Effector memory CD4-positive, alpha-beta T cell (primary cell): ENCODE data around the gene TMX4.

ENCODE experiments used
- DNase-seq, 3 donors: peaks; one replicate each; pipeline ENCODE4 v3.0.0-alpha.2; 2020
- H3K27ac ChIP-seq: 2 replicates; pipeline ENCODE4 v1.7.0; 2013; ENCODE audit warnings: mild to moderate bottlenecking, low read length, moderate library complexity; ENCODE audit not compliant: insufficient read depth, poor library complexity, severe bottlenecking
- H3K27me3 ChIP-seq: replicated peaks from 2 replicates; pipeline ENCODE4 v1.7.0; 2013; ENCODE audit warnings: mild to moderate bottlenecking, low read length; ENCODE audit not compliant: insufficient read depth, control insufficient read depth, poor library complexity, severe bottlenecking
- H3K36me3 ChIP-seq: 2 replicates; pipeline ENCODE4 v1.7.0; 2013; ENCODE audit warnings: mild to moderate bottlenecking, low read length, moderate library complexity; ENCODE audit not compliant: control insufficient read depth, insufficient read depth
- H3K4me1 ChIP-seq: 2 replicates; pipeline ENCODE4 v1.7.0; 2013; ENCODE audit warnings: low read length, mild to moderate bottlenecking; ENCODE audit not compliant: control insufficient read depth, insufficient read depth, poor library complexity, severe bottlenecking
- H3K4me3 ChIP-seq: 2 replicates; pipeline ENCODE4 v1.7.0; 2013; ENCODE audit warnings: low read length, low read depth, mild to moderate bottlenecking; ENCODE audit not compliant: insufficient read depth, poor library complexity, severe bottlenecking
- H3K9me3 ChIP-seq: 2 replicates; pipeline ENCODE4 v1.7.0; 2013; ENCODE audit warnings: mild to moderate bottlenecking, low read length, moderate library complexity; ENCODE audit not compliant: control insufficient read depth
- total RNA-seq, 3 donors: gene quantifications; one replicate each; lab custom pipeline; 2026; lab: John Stamatoyannopoulos, UW

TMX4 gene
- total RNA-seq: 165 to 204 (median 170) reads per million in 3 donors

GRCh38 chr20:8019246-8019997, at the start of gene TMX4:
Gene TMX4 (minus strand): TSS chr20:8019761. CDS start chr20:8019613, 148 bp downstream.
- no peaks in the 10 kb centered on the region for H3K36me3 ChIP-seq
- H3K4me1 ChIP-seq: peaks cover 18% of the 10 kb centered on the region
- no peaks in the 10 kb centered on the region for H3K27me3 ChIP-seq
- DNase-seq: peak; percentile 79 to 86 (median 85)
- H3K27ac ChIP-seq: peak within 1 kb of the TSS; percentile 90
- H3K4me3 ChIP-seq: peak within 1 kb of the TSS; percentile 93
- H3K9me3 ChIP-seq: no peaks in the 10 kb centered on the region

GRCh38 chr20:8067082-8067481, 47.5 kb upstream of the TMX4 start:
- H3K4me3 ChIP-seq: no peak overlapping the region
- DNase-seq: no peak
- H3K4me1 ChIP-seq: no peaks in the 10 kb centered on the region
- H3K9me3 ChIP-seq: no peaks in the 10 kb centered on the region
- H3K27me3 ChIP-seq: no peaks in the 10 kb centered on the region
- H3K27ac ChIP-seq: no peak overlapping the region
- H3K36me3 ChIP-seq: no peaks in the 10 kb centered on the region

- Histone ChIP-seq H3K27me3 (no peaks in the 10 kb centered on the region), H3K9me3 (no peaks in the 10 kb centered on the region), H3K4me1 (no peaks in the 10 kb centered on the region), H3K4me3 (no peak overlapping the region), H3K36me3 (no peaks in the 10 kb centered on the region), H3K27ac (no peak overlapping the region)
- no peak for DNase-seq
Observed at GRCh38 chr20:8066662-8067061, 47.1 kb upstream of the TMX4 start.

- Histone ChIP-seq H3K4me3 (no peak overlapping the region), H3K4me1 (no peaks in the 10 kb centered on the region), H3K9me3 (no peaks in the 10 kb centered on the region), H3K27ac (no peak overlapping the region), H3K36me3 (no peaks in the 10 kb centered on the region), H3K27me3 (no peaks in the 10 kb centered on the region)
- DNase-seq: no peak
Observed at GRCh38 chr20:8065691-8066090, 46.1 kb upstream of the TMX4 start.

GRCh38 chr20:8062756-8063155, 43.2 kb upstream of the TMX4 start:
- H3K9me3 ChIP-seq: no peaks in the 10 kb centered on the region
- no peak overlapping the region for H3K4me3 ChIP-seq
- no peaks in the 10 kb centered on the region for H3K36me3 ChIP-seq
- no peak overlapping the region for H3K27ac ChIP-seq
- H3K4me1 ChIP-seq: no peaks in the 10 kb centered on the region
- DNase-seq: no peak
- no peaks in the 10 kb centered on the region for H3K27me3 ChIP-seq

GRCh38 chr20:8061861-8062518, 42.4 kb upstream of the TMX4 start:
- Histone ChIP-seq H3K27ac (no peak overlapping the region), H3K4me3 (no peak overlapping the region), H3K9me3 (no peaks in the 10 kb centered on the region), H3K36me3 (no peaks in the 10 kb centered on the region), H3K27me3 (no peaks in the 10 kb centered on the region), H3K4me1 (no peaks in the 10 kb centered on the region)
- no peak for DNase-seq

GRCh38 chr20:8060977-8061376, 41.4 kb upstream of the TMX4 start:
- no peaks in the 10 kb centered on the region for H3K27me3 ChIP-seq
- no peak overlapping the region for H3K4me3 ChIP-seq
- no peak overlapping the region for H3K27ac ChIP-seq
- no peaks in the 10 kb centered on the region for H3K4me1 ChIP-seq
- no peaks in the 10 kb centered on the region for H3K9me3 ChIP-seq
- DNase-seq: no peak
- no peaks in the 10 kb centered on the region for H3K36me3 ChIP-seq

GRCh38 chr20:8057871-8058270, 38.3 kb upstream of the TMX4 start:
- Histone ChIP-seq H3K36me3 (no peaks in the 10 kb centered on the region), H3K4me3 (no peak overlapping the region), H3K27ac (no peak overlapping the region), H3K9me3 (no peaks in the 10 kb centered on the region), H3K27me3 (no peaks in the 10 kb centered on the region), H3K4me1 (no peaks in the 10 kb centered on the region)
- DNase-seq: no peak

GRCh38 chr20:8055096-8055495, 35.5 kb upstream of the TMX4 start:
- no peaks in the 10 kb centered on the region for H3K9me3 ChIP-seq
- H3K36me3 ChIP-seq: no peaks in the 10 kb centered on the region
- no peak for DNase-seq
- H3K27me3 ChIP-seq: no peaks in the 10 kb centered on the region
- no peak overlapping the region for H3K4me3 ChIP-seq
- H3K27ac ChIP-seq: no peak overlapping the region
- H3K4me1 ChIP-seq: no peaks in the 10 kb centered on the region

GRCh38 chr20:8050157-8050837, 30.7 kb upstream of the TMX4 start:
- Histone ChIP-seq H3K4me1 (no peaks in the 10 kb centered on the region), H3K4me3 (no peak overlapping the region), H3K27me3 (no peaks in the 10 kb centered on the region), H3K9me3 (no peaks in the 10 kb centered on the region), H3K36me3 (no peaks in the 10 kb centered on the region), H3K27ac (no peak overlapping the region)
- no peak for DNase-seq
